ENCODE data around the gene RASA4.
"Not testable (repeated sequence)": the region's sequence is repeated elsewhere in the genome, so short reads cannot be mapped to it uniquely, and the experiment has no call there.

Gene RASA4

DNA sequence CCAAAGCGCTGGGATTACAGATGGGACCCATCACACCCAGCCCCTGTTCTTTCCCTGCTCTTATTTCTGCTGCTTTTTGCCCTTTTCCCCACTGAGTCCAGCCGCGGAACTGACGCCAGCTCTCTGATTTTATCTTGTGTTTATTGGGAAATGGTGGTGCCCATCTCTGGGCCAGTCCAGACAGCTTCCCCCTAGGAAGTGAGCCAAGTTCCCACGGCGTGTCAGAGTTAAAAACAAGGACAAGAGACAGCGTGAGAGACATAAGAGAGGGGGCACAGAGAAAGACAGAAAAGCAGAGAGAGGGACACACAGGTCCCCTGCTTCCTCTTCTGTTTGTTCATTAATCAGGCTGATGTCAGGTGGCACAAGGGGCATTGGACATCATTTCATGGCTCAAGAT, 85.0 kb downstream of the RASA4 start:
- not testable (repeated sequence) for H3K4me3 Mint-ChIP-seq, H3K9me3 Mint-ChIP-seq, H3K4me1 Mint-ChIP-seq, H3K27ac Mint-ChIP-seq, H3K27me3 Mint-ChIP-seq, H3K36me3 Mint-ChIP-seq

DNA sequence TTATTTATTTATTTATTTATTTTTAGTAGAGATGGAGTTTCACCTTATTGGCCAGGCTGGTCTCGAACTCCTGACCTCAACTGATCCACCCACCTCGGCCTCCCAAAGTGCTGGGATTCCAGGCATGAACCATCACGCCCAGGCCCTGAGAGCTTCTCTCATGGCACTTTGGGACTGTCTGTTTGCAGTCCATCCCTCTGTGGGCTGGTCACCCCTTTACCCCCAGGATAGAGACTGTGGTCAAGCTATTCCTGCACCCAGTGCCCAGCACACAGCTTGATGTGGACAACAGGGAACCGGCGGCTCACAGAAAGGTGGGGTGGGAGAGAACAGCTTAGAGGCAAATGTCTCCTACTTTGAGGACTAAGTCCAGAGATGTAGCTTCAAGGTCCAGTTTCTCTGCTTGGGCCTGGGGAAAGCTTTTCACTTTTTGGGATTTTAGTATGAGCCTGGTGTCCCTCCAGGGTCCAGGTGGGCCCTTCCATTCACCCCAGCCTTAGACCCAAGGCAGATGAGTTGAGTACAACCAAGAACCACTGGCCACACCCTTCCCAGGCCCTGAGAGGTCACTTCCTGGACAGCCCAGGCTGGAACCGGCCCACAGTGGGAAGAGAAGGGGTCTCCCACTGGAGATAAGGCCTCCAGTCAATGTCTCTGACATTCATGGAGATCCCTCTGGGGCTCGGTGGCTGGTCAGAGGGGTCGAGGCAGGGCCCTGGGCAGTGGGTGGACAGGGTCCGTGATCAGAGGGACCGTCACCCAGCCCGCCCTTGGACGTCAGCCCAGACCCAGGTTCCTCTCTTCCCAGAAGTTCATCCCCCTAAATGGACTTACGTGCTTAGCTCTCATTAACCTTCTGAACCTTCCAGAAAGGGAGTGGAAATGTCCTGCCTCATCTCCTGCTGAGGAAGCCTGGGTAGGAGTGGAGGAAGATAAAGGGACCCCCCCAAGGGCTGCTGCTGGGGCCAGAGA, 88.4 kb downstream of the RASA4 start:
- not testable (repeated sequence) for H3K36me3 Mint-ChIP-seq, H3K27ac Mint-ChIP-seq, H3K9me3 Mint-ChIP-seq, H3K4me3 Mint-ChIP-seq, H3K4me1 Mint-ChIP-seq, H3K27me3 Mint-ChIP-seq

DNA sequence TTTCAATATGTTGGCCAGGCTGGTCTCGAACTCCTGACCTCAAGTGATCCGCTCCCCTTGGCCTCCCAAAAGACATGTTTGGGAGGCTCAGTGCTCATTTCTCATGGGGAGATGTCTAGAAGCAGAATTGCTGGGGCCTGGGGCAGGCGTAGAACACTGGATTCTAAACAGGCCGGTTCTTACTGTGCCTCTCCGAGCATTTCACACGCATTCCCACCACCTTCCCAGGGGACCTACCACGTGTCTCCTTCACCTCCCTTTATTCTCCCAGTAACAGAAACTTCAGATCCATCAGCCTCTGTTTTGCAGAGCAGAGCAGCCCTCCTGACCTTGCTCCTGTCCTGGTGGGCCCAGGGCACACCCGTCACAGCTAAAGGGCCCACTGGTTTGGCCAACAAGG, 89.4 kb downstream of the RASA4 start:
- H3K4me1 Mint-ChIP-seq, H3K36me3 Mint-ChIP-seq, H3K27me3 Mint-ChIP-seq, H3K4me3 Mint-ChIP-seq, H3K9me3 Mint-ChIP-seq, H3K27ac Mint-ChIP-seq: not testable (repeated sequence)

DNA sequence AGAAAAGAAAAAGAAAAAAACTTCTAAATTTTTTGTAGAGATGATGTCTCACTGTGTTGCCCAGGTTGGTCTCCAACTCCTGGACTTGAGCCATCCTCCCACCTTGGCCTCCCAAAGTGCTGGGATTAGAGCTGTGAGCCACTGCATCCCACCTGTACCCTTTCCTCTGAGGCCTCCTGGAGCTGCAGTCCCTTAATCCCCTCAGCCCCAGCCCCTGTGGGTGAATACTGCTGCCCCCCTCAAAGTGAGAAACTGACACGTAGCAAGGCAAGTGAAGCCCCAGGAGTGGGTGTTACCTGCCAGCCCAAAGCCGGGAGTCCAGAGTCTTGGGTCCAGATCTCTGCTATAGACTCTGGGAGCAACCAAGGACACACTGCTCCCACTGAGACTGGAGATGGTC, 91.8 kb downstream of the RASA4 start:
- not testable (repeated sequence) for H3K27me3 Mint-ChIP-seq, H3K9me3 Mint-ChIP-seq, H3K36me3 Mint-ChIP-seq, H3K4me1 Mint-ChIP-seq, H3K4me3 Mint-ChIP-seq, H3K27ac Mint-ChIP-seq

Measured in activated naive CD4-positive, alpha-beta T cell treated with anti-CD3 and anti-CD28 coated beads, Interleukin-2, amount 50 U/mL, for 24 hours (primary cell).